ENCODE measurements around the gene MRGPRD.
"Not testable (repeated sequence)": the region's sequence is repeated elsewhere in the genome, so short reads cannot be mapped to it uniquely, and the experiment has no call there.

The MRGPRD gene

DNA sequence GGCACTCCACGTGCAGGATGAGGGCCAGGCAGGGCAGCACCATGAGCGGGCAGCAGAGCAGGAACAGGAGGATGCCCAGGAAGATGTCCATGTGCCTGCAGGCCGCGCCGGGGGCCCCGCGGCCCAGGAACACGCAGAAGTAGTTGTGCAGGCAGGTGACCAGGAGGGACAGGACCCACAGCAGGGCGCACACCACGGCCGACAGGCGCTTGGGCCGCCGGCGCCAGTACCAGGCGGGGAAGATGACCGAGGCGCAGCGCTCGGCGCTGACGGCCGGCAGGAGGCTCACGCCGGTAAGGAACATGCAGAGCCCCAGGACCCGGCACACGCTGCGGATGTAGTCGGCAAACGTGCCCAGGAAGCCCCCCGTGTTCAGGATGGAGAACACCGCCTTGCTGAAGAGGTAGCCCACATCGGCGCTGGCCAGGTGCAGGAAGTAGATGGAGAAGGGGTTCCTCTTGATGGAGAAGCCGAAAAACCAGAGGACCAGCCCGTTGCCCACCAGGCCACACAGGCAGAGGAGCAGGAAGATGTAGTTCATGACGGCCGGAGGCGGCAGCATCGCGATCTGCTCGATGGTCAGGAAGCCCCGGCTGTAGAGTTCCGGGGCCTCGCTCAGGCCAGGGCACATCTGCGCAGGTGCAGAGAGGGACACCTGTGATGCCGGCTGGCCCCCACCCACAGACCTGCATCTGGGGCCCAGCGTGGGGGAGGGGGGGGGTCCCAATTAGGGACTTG, 25.0 kb upstream of the MRGPRD start:
- no peak for DNase-seq (ENCODE audit: low read depth)

DNA sequence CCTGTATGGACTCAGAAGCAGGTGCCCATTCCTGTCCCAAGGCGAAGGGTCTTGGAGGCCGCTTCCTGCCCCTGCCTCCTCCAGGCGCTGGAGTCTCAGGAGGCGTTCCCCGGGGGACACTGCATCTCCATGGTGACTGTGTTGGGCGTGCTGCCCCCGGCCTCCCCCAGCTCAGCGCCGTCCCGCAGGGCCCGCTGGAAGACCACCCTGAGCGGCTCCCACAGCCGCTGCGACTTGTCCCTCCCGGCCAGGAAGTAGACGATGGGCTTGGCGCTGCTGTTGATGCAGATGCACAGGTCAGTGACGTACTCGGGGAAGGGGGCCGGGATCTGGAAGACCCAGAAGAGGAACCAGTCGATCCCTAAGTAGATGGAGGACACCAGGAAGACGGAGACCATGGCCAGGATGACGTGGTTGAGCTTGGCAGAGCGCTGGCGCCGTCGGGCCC, 24.4 kb upstream of the MRGPRD start:
- DNase-seq (ENCODE audit: low read depth), result no peak

DNA sequence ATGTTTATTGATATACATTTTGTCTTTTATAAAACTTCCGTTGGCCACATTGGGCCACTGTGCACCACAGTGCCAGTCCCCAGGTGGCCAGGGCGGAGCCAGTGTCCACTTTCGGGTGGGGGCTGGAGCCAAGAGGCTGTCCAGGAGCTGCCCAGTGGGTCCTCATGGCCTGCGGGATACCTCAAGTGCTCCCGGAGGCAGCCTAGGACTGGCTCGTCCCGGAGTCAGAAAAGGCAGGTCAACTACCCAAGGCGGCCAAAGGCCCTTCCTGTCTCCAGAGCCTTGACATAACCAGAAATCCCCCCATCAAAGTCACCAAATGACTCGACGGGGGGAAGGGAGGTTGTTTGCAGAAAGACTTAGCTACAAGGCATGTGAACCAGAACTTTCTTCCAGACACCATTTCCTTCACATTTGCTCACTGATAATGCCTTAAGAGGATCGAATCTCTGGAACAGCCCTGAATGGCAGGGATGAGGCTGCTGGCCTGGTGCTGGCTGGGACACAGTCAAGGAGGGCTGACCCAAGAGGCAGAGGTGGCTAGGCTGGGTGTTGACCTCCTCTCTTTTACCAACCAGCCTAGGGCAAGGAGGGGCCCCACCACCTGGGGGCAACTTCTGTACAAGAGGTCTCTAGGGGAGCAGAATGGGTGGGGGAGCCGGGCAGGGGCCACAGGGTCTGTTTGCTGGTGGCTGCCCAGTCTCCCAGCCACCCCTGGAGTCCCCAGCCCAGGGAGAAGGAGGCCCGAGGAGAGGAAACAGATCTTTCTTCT, 23.8 kb upstream of the MRGPRD start:
- no peak for DNase-seq (ENCODE audit: low read depth)

DNA sequence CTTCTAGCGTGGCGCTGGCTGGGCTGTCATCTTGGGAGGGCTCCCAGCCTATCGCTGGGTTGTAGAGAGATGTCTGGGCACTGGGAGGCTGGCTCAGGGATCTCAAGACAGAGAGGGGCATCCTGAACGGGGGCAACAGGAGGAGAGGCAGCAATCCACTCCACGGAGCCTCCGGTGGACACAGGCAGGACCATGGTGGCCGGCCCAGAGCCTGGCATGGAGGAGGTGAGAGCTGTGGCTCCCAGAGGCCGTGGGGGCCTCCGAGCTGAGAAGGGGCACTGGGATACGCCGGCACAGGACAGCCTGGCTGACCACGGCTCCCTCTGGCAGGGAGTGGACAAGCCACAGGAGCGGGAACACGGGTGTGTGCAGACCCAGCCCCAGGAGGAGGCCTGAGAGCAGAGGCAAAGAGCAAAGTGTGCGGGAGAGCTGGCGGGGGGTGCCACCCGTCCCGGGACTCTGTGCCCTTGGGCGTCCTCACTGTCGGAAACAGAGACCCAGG, 23.1 kb upstream of the MRGPRD start:
- no peak for DNase-seq (ENCODE audit: low read depth)

DNA sequence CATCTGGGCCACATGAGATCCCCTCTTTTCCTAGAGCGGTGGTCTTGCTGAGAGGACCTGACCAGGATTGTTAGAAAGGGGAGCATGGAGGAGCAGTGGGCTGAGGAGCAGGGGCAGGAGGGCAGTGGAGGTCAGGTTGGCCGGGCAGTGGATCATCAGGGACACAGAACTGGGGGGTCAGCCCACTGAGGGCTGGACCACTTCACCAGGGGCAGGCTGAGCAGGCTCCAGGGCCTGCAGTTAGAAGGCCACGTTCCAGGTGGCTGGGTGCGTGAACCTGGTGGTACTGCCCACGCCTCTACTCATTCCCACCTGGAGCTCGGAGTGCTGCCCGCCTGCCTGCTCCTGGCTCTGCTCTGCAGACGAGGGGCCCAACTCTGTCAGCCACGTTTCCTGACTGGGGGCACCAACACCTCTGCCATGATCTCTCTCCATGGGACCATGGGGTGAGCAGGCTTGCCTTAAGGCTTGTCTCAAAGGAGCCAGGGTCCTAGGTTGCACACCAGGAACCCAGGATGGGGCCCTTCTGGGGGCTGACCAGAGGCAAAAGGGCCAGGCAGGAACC, 22.6 kb upstream of the MRGPRD start:
- no peak for DNase-seq (ENCODE audit: low read depth)

DNA sequence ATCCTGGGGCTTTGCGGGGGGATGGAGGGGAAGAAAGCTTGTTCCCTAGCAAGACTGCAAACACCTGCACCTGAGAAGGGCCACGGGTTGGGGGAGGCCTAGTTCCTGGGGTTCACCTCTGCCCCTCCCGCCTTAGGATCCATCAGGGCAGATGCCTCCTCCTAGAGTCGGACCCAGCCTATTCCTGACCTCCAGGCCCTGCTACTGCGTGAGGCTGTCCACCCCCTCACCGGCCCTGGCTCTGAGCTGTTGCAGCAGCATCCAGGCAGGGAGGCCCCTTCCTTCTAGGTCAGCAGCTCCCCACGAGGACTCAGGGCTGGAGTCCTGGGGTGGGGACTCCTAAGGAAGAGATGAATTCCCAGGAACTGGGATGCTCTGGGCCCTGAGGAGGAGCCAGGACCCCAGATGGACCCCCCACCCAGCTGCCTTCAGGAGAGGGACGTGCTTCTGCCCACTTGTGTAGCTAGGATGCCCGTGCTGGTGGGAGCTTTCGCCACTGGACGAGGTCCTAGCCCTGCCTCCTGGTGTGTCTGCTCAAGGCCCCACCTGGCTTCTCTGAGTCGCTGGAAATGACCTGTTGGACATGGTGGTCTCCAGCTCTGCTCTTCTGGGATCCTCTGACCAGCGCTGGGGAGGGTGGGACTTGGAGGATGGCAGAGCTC, 21.9 kb upstream of the MRGPRD start:
- DNase-seq (ENCODE audit: low read depth), result no peak

DNA sequence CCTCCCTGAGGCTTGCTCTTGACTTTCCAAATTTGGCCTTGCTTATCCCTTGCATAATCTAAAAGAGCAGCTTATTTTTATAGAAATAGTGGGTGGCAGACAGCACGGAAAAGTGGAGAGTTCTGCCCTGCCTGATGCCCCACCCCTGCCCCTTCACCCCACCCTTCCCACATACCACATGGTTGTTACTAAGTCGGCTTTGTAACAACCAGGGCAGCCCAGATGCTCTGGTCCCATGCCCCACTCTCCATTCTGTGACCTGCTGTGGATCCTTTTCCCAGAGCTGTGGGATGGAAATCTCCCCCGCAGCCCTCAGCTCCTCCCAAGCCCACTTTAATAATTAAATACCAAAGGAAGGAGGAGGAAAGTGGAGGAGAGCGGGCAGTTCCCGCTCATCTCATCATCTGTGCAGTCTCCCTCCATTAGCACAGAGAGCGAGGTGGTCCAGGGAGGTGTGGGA, 21.4 kb upstream of the MRGPRD start:
- no peak for DNase-seq (ENCODE audit: low read depth)

DNA sequence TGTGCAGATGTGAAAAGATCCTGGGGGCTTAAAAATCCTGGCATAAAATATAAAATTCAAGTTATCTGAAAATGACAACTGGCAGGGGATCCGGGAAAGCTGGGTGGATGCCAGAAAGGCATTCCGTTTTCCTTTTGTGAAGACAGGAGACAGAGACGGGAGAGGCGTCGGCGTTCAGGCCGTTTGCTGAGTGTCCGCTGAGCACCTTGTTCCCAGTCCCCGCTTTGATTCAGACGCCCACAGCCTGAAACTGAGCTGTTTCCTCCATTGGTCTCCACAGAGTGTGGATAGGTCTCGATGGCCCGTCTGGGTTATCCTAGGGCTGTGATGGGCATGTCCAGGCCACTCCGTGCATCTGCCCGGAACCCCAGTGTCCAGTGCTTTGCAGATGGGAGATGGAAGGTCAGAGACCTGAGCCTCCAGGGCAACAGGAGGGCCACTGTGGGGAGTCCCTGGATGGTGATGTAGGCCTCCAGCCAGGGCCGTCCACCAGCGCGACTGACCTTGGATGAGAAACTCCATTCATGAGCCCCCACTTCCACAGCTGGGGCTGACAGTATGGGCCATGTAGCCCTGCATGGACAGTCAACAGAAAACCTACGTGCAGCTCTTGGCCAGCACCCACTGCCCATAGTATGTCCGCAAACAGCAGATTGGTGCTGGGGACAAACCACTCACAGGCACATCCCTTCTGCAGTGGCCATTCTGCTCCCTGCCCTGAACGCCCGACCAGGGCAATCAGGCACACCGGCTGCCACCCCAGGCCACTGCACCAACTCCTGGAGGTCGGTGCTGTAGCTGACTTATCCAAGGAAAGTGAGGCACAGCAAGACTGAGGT, 20.7 kb upstream of the MRGPRD start:
- no peak for DNase-seq (ENCODE audit: low read depth)

DNA sequence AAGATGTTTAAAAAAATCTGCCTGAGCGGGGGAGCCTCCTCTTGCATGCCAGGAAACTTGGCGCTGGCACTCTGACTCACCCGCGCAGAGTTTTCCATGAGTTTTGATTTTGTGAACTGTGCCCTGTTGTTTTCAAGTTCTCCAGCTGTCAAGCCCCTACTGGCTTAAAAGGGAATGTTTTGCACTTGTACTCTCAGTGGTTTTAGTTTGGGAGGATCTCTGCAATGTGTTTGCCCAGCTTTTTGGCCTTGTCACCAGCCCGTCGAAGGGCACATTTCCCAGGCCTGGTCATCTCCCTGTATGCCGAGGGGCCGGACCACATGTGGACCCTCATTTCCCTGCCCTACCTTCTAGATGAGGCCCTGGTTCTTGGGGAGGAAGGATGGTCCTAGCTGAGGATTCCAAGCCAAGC, 20.1 kb upstream of the MRGPRD start:
- no peak for DNase-seq (ENCODE audit: low read depth)

DNA sequence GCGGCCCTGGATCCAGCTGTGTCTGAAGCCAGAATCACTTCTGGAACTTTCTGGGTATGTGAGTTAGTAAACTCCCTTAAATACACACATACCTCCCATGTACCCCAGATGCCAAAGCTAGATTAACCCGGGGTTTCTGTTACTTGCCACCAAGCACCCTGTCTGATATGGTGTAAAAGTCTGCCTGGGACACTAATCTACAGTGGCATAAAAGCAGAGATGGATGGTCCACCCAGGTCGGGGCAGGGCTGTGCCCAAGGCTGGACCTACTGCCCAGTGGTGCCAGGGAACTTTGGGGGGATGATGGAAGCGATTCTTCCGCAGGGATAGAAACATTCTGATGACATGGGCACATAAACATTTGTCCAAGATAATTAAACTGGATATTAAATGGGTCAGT, 19.6 kb upstream of the MRGPRD start:
- no peak for DNase-seq (ENCODE audit: low read depth)

DNA sequence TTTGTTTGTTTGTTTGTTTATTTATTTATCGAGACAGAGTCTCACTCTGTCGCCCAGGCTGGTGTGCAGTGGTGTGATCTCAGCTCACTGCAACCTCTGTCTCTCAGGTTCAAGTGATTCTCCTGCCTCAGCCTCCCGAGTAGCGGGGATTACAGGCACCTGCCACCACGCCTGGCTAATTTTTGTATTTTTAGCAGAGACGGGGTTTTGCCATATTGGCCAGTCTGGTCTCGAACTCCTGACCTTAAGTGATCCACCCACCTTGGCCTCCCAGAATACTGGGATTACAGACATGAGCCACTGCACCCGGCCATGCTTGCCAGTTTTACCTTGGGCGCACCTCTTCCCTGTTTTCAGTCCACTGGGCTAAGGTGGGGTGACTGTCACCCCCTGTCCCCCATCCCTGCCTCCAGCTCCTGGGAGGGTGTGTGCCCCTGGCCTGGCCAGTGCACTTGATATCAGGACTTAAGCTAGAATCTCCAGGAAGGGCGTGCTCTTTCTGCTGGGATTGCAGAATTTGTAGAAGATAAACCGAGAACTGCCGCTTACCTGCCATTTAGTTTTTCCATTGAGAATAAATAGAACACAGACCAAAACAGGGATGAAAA, 19.1 kb upstream of the MRGPRD start:
- not testable (repeated sequence) for DNase-seq (ENCODE audit: low read depth)

DNA sequence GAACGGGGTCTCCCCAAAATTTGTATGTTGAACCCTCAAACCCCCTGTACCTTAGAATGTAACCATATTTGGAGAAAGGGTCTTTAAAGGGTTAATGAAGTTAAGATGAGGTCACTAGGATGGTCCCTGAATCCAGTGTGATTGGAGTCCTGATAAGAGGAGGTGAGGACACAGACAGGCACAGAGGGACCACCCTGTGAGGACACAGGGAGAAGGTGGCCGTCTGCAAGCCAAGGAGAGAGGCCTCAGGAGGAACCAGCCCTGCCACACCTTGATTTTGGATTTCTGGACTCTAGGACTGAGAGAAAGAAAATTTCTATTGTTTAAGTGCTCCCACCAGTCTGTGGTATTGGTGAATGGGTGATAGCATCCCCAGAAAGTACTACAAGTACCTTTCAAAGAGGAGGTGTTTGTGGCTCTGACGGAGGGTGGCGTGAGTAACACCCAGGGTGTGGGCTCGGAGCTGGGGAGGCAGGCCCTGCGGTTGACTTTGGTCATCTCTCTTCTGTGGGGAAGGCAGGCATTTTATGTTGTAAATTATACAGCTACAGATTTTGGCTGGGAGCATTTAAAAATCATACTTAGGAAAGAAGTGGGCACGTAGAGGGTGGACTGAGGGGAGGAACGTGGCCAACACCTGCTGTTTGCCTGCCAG, 18.4 kb upstream of the MRGPRD start:
- DNase-seq (ENCODE audit: low read depth), result no peak

DNA sequence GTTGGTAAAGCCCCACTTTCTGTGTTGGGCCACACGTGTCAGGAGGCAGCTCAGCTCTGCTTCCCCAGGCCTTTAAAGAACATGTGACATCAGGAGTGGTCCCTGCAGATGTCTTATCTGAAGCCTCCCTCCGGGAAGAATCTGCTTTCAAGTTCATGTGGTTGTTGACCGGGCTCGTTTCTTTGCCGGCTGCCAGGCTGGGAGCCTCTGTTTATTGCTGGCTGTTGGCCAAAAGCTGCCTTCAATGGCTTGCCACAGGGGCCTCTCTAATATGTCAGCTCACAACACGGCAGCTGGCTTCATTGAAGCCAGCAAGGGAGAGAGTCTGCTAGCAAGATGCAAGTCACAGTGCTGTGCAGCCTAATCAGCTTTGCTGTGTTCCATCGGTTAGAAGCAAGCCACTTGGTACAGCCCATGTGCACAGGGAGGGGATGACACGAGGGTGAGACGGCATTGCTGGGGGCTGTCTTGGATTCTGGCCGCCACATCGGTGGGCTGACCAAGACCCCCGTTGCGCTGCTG, 17.7 kb upstream of the MRGPRD start:
- no peak for DNase-seq (ENCODE audit: low read depth)

DNA sequence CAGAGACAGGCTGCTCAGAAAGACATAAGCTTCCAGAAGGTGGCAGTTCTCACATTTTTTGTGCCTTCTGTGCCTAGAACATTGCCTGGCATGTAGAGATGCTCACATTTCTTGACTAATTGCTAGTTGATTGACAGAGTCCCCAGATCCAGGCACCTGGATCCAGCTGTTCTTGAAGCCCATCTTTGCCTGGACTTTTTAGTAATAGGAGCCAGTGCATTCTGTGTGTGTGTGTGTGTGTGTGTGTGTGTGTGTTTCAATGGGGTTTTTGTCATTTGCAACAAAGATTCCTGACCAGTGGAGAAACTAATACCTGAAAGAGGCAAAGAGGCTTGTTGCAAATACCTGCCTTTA, 17.2 kb upstream of the MRGPRD start:
- DNase-seq (ENCODE audit: low read depth), result no peak

DNA sequence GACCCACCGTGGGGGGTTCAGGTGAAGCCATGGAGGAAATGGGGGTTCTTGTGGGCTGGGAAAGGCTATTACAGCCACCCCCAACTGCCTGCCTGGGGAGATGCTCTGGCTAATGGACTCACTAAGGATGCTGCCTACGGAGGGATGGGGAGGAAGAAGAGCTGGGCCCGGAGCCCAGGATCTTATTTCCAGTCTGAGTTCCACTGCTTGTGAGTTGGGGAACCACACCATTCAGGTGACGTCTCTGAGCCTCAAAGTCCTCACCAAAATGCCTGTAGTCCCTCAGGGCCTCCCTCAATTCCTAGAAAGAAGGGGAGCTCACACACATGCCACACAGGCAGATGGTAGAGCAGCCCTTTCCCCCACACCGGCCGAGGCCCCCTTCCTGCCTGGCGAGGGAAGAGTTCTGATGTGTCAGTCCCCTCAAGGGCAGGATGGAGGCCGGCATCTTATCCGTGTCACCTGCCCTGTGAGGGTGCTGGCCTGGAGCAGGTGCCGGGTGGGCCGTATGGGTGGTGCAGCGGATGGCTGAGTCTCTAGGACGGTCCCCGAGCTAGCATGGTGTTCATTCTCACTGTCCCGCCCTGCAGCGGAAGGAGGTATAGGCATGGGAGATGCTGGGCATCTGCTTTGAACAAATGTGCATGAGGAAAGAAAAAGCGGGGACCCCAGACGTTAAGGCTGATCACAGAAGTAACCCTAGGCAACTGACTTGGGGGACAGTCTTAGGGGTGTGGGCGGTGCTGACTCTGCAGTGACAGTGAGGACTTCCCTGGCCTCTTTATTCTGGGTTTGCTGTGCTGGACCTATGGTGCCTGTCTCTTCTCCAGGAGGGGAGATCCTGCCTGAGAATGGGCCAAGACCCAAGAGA, 16.6 kb upstream of the MRGPRD start:
- DNase-seq (ENCODE audit: low read depth), result no peak

DNA sequence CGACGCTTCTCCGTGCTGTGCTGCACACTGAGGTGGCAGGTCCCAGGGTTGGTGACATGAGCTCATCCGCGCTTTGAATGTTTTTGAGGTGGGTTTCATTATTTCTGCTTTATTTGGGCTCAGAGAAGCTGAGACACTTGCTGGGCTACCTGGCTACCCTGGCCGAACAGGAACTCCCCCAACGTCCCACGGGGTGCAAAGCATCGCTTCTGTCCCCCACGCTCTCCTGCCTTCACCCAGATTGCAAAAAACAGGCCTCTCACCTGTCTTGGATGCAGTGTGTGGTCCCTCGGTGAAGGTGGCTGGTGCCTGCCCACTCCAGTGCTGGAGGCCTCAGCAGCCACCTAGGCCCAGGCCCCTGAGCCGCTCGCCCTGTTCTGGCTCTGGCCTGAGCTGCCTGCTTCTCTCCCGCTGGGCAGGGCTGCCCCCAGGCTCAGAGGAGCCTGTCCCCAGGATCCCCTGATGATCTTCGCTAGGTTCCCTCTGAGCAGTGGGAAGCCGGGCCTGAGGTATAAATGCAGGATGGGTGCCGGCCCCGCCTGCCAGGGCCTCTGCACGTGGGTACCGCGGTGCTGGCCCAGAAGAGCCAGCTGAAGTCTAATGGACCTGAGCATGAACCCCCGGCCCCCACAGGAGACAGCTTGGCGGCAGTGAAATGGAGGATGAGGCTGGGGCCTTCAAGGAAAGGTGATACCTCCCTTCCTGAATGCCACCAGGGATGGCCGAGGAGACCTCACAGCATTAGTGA, 15.8 kb upstream of the MRGPRD start:
- no peak for DNase-seq (ENCODE audit: low read depth)

DNA sequence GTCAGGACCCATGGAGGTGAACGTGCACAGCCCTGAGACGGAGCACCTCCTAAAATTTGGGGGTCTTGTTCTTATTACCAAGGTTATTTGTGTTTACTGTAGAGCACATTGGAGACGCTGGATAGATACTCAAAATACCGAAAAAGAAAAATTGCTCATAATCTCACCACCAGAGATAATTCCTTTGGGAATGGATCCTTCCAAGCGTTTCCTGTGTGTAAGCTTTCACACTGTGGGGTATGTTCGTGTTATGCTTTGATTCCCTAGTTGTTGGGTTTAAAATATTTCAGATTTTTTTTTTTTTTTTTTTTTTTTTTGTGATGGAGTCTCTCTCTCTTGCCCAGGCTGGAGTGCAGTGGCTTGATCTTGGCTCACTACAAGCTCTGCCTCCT, 14.1 kb upstream of the MRGPRD start:
- DNase-seq (ENCODE audit: low read depth), result no peak

DNA sequence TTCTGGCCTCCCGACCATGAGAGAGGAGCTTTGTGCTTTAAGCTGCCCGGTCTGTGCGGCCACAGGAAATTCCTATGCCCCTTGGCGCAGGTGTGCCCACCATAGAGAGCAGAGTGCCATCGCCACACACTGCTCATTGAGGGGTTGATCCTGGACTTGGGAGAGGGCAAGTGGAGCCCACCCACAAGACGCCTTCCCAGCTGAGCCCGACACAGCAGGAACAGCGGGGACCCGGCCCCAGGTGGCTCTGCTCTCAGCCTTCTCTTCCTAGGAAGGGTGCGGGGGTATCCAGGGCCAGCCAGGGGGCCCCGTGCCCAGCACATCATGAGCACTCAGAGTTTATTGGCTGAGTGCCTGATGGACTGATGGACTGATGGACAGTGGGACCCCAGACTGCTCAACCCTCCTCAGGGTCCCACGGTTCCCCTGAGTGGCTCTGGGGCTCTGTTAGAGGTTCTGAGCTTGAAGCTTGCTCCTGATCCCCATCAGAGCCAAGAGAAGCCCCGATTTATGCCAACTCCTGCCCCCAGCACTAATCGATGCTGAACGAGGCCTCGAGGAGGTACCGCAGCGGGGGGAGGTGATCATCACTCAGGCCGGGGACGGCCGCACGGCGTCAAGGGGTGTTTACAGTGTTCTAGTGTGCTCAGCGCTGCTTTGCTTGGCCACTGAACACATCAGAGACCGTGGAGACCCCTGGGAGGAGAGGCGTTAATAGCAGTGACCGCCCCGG, 13.5 kb upstream of the MRGPRD start:
- no peak for DNase-seq (ENCODE audit: low read depth)

Data from activated T-helper 1 cell treated with Interleukin-2 at 50 U/mL for 16 hours (primary cell).